ENCODE results near the gene ERCC2. TPM values are rescaled to one million over a fixed set of nuclear protein-coding genes. Genes with fewer than 3 reads are reported as not detected.
A peak's percentile ranks its signal among the peaks of the same experiment; 100 is the strongest.

Gene ERCC2
- total RNA-seq, 2 experiments from 2014 or later: 26.1 to 26.8 TPM

- Mint-ChIP-seq H3K9me3 (ENCODE audit: low read depth) (no peaks in the 10 kb centered on the region), H3K4me3 (peak within 1 kb of the TSS; percentile 94), H3K36me3 (peaks cover 4% of the 10 kb centered on the region), H3K4me1 (peaks cover 31% of the 10 kb centered on the region), H3K27ac (peak within 1 kb of the TSS; percentile 88), H3K27me3 (peaks cover 30% of the 10 kb centered on the region)
- ATAC-seq: peak; percentile 80
- CTCF ChIA-PET: interaction anchor here (1.0 to 3.6 kb wide), 6 partner anchors 33 to 79 kb away, joined by 3 to 13 read pairs (median 4); partner anchors contain the start of gene FOSB
- DNase-seq: peak; percentile 87
Observed at GRCh38 chr19:45406226-45407090, 36.1 kb upstream of the ERCC2 start, which contains the start of gene POLR1G. TSS of gene POLR1G (plus strand) at chr19:45406644. CDS start at chr19:45406697, 53 bp downstream.

GRCh38 chr19:45405435-45406225 is 35.3 kb upstream of the ERCC2 start:
- CTCF ChIA-PET: interaction anchor here (1.0 to 5.0 kb wide), 10 partner anchors 7 to 236 kb away, joined by 3 to 44 read pairs (median 4); no protein-coding TSS in a partner anchor
- Mint-ChIP-seq H3K36me3 (peaks cover 2% of the 10 kb centered on the region), H3K4me1 (peaks cover 31% of the 10 kb centered on the region), H3K27ac (peak overlapping the region; percentile 88), H3K4me3 (peak overlapping the region; percentile 94), H3K27me3 (peaks cover 30% of the 10 kb centered on the region), H3K9me3 (ENCODE audit: low read depth) (no peaks in the 10 kb centered on the region)
- DNase-seq: peak; percentile 92
- ATAC-seq: peak; percentile 65

- Mint-ChIP-seq H3K4me3 (peak within 1 kb of the TSS; percentile 94), H3K4me1 (peaks cover 31% of the 10 kb centered on the region), H3K36me3 (peaks cover 2% of the 10 kb centered on the region), H3K27me3 (peaks cover 30% of the 10 kb centered on the region), H3K27ac (peak within 1 kb of the TSS; percentile 88), H3K9me3 (ENCODE audit: low read depth) (no peaks in the 10 kb centered on the region)
- peak; percentile 5 for ATAC-seq
- DNase-seq: peak; percentile 76
- CTCF ChIA-PET: interaction anchor here (0.9 to 5.0 kb wide), 13 partner anchors 8 to 288 kb away, joined by 3 to 44 read pairs (median 3); partner anchors contain the start of genes QPCTL and SNRPD2
Observed at GRCh38 chr19:45404557-45405434, 34.4 kb upstream of the ERCC2 start, which contains the start of gene PPP1R13L. TSS of gene PPP1R13L (minus strand) at chr19:45405069. CDS start at chr19:45398318, 6,751 bp downstream.

GRCh38 chr19:45403781-45404556 is 33.6 kb upstream of the ERCC2 start:
- H3K36me3 Mint-ChIP-seq: peaks cover under 1% of the 10 kb centered on the region
- DNase-seq (peak; percentile 87), ATAC-seq (peak; percentile 12)
- CTCF ChIA-PET: interaction anchor here (0.7 to 5.0 kb wide), 14 partner anchors 8 to 288 kb away, joined by 3 to 44 read pairs (median 3); partner anchors contain the start of genes QPCTL and SNRPD2
- no peaks in the 10 kb centered on the region for H3K9me3 Mint-ChIP-seq (ENCODE audit: low read depth)
- peak overlapping the region; percentile 94 for H3K4me3 Mint-ChIP-seq
- H3K27me3 Mint-ChIP-seq: peaks cover 30% of the 10 kb centered on the region
- no peak overlapping the region for H3K27ac Mint-ChIP-seq
- peaks cover 29% of the 10 kb centered on the region for H3K4me1 Mint-ChIP-seq

GRCh38 chr19:45403272-45403671 is 32.9 kb upstream of the ERCC2 start:
- Mint-ChIP-seq H3K36me3 (no peaks in the 10 kb centered on the region), H3K27ac (no peak overlapping the region), H3K4me1 (peaks cover 35% of the 10 kb centered on the region), H3K27me3 (peaks cover 36% of the 10 kb centered on the region), H3K9me3 (ENCODE audit: low read depth) (no peaks in the 10 kb centered on the region), H3K4me3 (no peak overlapping the region)
- DNase-seq (no peak), ATAC-seq (no peak)
- CTCF ChIA-PET: interaction anchor here (0.9 to 5.0 kb wide), 7 partner anchors 28 to 239 kb away, joined by 3 to 44 read pairs (median 7); no protein-coding TSS in a partner anchor

GRCh38 chr19:45402298-45403061 is 32.1 kb upstream of the ERCC2 start:
- ATAC-seq (no peak), DNase-seq (no peak)
- CTCF ChIA-PET: interaction anchor here (0.5 to 5.0 kb wide), 8 partner anchors 9 to 485 kb away, joined by 3 to 44 read pairs (median 3); no protein-coding TSS in a partner anchor
- H3K4me3 Mint-ChIP-seq: no peak overlapping the region
- H3K36me3 Mint-ChIP-seq: no peaks in the 10 kb centered on the region
- peaks cover 32% of the 10 kb centered on the region for H3K4me1 Mint-ChIP-seq
- H3K27ac Mint-ChIP-seq: no peak overlapping the region
- H3K27me3 Mint-ChIP-seq: peaks cover 41% of the 10 kb centered on the region
- H3K9me3 Mint-ChIP-seq (ENCODE audit: low read depth): no peaks in the 10 kb centered on the region

GRCh38 chr19:45401815-45402214 is 31.4 kb upstream of the ERCC2 start:
- Mint-ChIP-seq H3K27me3 (peaks cover 48% of the 10 kb centered on the region), H3K27ac (no peak overlapping the region), H3K4me3 (no peak overlapping the region), H3K9me3 (ENCODE audit: low read depth) (no peaks in the 10 kb centered on the region), H3K4me1 (peaks cover 30% of the 10 kb centered on the region), H3K36me3 (no peaks in the 10 kb centered on the region)
- CTCF ChIA-PET: interaction anchor here (0.5 to 5.0 kb wide), 7 partner anchors 8 to 484 kb away, joined by 3 to 44 read pairs (median 3); no protein-coding TSS in a partner anchor
- DNase-seq: no peak
- no peak for ATAC-seq

GRCh38 chr19:45400192-45400591 is 29.8 kb upstream of the ERCC2 start:
- CTCF ChIA-PET: interaction anchor here (1.5 to 5.0 kb wide), 2 partner anchors 39 to 79 kb away, joined by 4 to 44 read pairs; no protein-coding TSS in a partner anchor
- H3K27ac Mint-ChIP-seq: no peak overlapping the region
- H3K36me3 Mint-ChIP-seq: no peaks in the 10 kb centered on the region
- H3K27me3 Mint-ChIP-seq: peaks cover 56% of the 10 kb centered on the region
- H3K9me3 Mint-ChIP-seq (ENCODE audit: low read depth): no peaks in the 10 kb centered on the region
- no peak for DNase-seq
- H3K4me1 Mint-ChIP-seq: peaks cover 27% of the 10 kb centered on the region
- no peak for ATAC-seq
- no peak overlapping the region for H3K4me3 Mint-ChIP-seq

GRCh38 chr19:45395821-45396617 is 25.6 kb upstream of the ERCC2 start:
- Mint-ChIP-seq H3K4me3 (no peak overlapping the region), H3K27me3 (peaks cover 26% of the 10 kb centered on the region), H3K27ac (no peak overlapping the region), H3K36me3 (no peaks in the 10 kb centered on the region), H3K4me1 (peaks cover 9% of the 10 kb centered on the region), H3K9me3 (ENCODE audit: low read depth) (no peaks in the 10 kb centered on the region)
- ATAC-seq (no peak), DNase-seq (no peak)
- CTCF ChIA-PET: interaction anchor here (0.5 to 0.7 kb wide), 2 partner anchors 9 to 289 kb away, joined by 3 read pairs; partner anchors contain the start of gene PPP1R13L

- H3K4me1 Mint-ChIP-seq: peaks cover 2% of the 10 kb centered on the region
- no peaks in the 10 kb centered on the region for H3K9me3 Mint-ChIP-seq (ENCODE audit: low read depth)
- no peak overlapping the region for H3K4me3 Mint-ChIP-seq
- ATAC-seq (no peak), DNase-seq (no peak)
- no peaks in the 10 kb centered on the region for H3K36me3 Mint-ChIP-seq
- H3K27ac Mint-ChIP-seq: no peak overlapping the region
- CTCF ChIA-PET: no interaction called here
- peaks cover 22% of the 10 kb centered on the region for H3K27me3 Mint-ChIP-seq
Observed at GRCh38 chr19:45391871-45392665, 21.7 kb upstream of the ERCC2 start.
